Activated CD4-positive, alpha-beta memory T cell treated with anti-CD3 and anti-CD28 coated beads for 36 hours (primary cell): Measurements from ENCODE around the gene ACKR2. TPM values are rescaled to one million over a fixed set of nuclear protein-coding genes. Genes with fewer than 3 reads are reported as not detected.
A peak's percentile ranks its signal among the peaks of the same experiment; 100 is the strongest.

ENCODE experiments used
- CTCF ChIA-PET: fragments of 350-600 bp; sonication (Branson Sonifier 250); formaldehyde crosslinking; loops from one replicate; lab custom pipeline; 2021; ENCODE audit warnings: antibody characterized with exemption, inconsistent platforms; lab: Charles Lee
- POLR2A ChIA-PET: fragments of 350-600 bp; sonication (Branson Sonifier 250); formaldehyde crosslinking; loops from one replicate; lab custom pipeline; 2021; ENCODE audit warnings: antibody characterized with exemption; lab: Charles Lee
- DNase-seq: peaks from one replicate; pipeline ENCODE4 v3.0.0-alpha.2; 2020
- H3K27ac Mint-ChIP-seq: one replicate; pipeline ENCODE4 v1.8.0; 2021; ENCODE audit warnings: mixed read lengths
- H3K27me3 Mint-ChIP-seq: one replicate; pipeline ENCODE4 v1.8.0; 2021; ENCODE audit warnings: mixed read lengths
- H3K36me3 Mint-ChIP-seq: one replicate; pipeline ENCODE4 v1.8.0; 2021; ENCODE audit warnings: mixed read lengths
- H3K4me1 Mint-ChIP-seq: one replicate; pipeline ENCODE4 v1.8.0; 2021; ENCODE audit warnings: low read depth, mixed read lengths
- H3K4me3 Mint-ChIP-seq: one replicate; pipeline ENCODE4 v1.8.0; 2021; ENCODE audit warnings: mild to moderate bottlenecking, mixed read lengths
- H3K9me3 Mint-ChIP-seq: one replicate; pipeline ENCODE4 v1.8.0; 2021; ENCODE audit warnings: mixed read lengths
- intact Hi-C: fragments of 100-400 bp; cut with micrococcal nuclease; formaldehyde crosslinking; loops from one replicate; pipeline ENCODE4 v1.15.1; 2023
- total RNA-seq, 2 experiments: library from RNA; stranded (reverse); gene quantifications; one replicate each; pipeline ENCODE4 v1.2.3, GENCODE V29; 2021

Gene ACKR2
- total RNA-seq, 2 experiments from 2014 or later = 0.44 to 0.74 TPM

DNA sequence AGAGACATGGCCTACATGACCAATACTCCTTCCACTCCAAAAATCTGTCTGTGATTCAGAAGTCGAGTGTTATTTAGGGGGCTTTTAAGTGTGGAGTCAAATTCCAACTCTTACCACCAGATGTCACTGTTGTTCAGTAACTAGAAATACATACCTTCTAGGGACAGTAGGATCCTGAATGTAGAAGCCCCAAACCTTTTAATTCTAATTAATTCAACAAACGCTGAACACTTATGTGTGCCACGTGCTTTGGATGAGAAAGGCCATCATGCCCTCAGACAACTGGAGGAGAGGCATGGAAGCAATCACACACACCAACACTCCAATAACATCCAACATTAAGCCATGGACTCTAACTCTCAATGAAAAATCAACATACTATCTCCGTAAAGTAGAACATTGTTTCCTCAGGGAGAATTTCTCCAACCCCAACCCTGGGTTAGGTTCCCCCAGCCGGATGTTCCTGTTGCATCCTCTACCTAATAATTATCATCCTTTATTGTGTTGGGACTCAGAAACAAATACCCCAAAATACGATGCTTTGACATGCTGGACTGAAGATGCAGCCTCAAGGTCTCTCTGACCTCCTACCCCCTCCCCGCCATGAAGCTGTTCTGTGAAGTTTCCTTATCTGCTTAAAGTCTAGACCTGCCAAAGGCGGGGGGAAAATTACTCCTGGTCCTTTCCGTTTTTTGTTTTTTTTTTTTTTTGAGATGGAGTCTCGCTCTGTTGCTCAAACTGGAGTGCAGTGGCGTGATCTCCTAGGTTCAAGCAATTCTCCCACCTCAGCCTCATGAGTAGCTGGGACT lies 28.1 kb upstream of the ACKR2 start:
- H3K4me1 Mint-ChIP-seq = no peaks in the 10 kb centered on the region
- DNase-seq = no peak
- ChIA-PET CTCF (interaction anchor here (0.8 to 2.3 kb wide), 7 partner anchors 14 to 101 kb away, joined by 3 to 17 read pairs (median 5); no protein-coding TSS in a partner anchor), POLR2A (no interaction called here)
- H3K27me3 Mint-ChIP-seq = no peaks in the 10 kb centered on the region
- no peaks in the 10 kb centered on the region for H3K9me3 Mint-ChIP-seq
- H3K4me3 Mint-ChIP-seq = no peak overlapping the region
- no peak overlapping the region for H3K27ac Mint-ChIP-seq
- H3K36me3 Mint-ChIP-seq = peaks cover 7% of the 10 kb centered on the region
- intact Hi-C loops = loop anchor here (1.0 to 2.0 kb wide), 3 partner anchors 50 to 100 kb away; no protein-coding TSS in a partner anchor

DNA sequence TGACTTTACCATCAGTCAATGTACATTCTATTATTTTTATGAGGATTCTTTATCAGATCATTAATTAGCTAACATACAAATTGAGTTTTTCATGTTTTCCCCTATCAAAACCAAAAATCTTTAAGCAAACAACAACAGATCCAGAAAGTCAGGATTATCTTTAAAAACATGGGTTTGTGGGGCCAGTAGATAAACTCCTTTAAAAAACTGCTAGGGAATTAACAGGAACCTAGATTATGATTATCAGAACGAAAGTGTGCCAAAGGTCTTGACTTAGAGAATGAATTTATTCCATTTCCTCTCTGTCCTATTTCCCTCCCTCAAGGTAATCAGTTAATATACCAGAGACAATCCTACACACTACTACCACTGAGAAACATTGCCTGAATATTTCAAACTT lies 23.0 kb upstream of the ACKR2 start:
- CTCF ChIA-PET = interaction anchor here (1.6 kb wide), 1 partner anchor 45 kb away, joined by 6 read pairs; no protein-coding TSS in a partner anchor
- no peak for DNase-seq
- Mint-ChIP-seq H3K9me3 (no peaks in the 10 kb centered on the region), H3K4me1 (peaks cover 6% of the 10 kb centered on the region), H3K27ac (no peak overlapping the region), H3K4me3 (no peak overlapping the region), H3K27me3 (no peaks in the 10 kb centered on the region), H3K36me3 (peaks cover 9% of the 10 kb centered on the region)
- intact Hi-C loops = no loop called here
- POLR2A ChIA-PET = no interaction called here

DNA sequence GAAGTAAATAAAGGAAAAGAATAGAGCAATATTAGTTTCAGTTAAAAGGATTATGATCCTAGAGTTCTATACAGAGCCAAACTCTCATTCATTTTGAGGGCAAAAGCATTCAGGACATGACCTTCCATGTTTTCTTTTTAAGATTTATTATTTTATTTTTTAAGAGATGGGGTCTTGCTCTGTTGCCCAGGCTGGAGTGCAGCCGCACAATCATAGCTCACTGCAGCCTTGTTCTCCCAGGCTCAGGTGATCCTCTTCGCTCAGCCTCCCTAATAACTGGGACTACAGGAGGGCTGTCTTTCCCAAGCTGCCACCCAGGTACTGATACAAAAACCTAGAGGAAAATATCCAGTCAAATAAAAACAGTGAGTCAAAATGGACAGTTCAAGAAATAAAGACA lies 22.6 kb upstream of the ACKR2 start:
- Mint-ChIP-seq H3K36me3 (peaks cover 11% of the 10 kb centered on the region), H3K4me1 (peaks cover 6% of the 10 kb centered on the region), H3K27ac (no peak overlapping the region), H3K4me3 (no peak overlapping the region), H3K27me3 (no peaks in the 10 kb centered on the region), H3K9me3 (no peaks in the 10 kb centered on the region)
- DNase-seq = no peak
- intact Hi-C loops = no loop called here
- POLR2A ChIA-PET = no interaction called here
- CTCF ChIA-PET = interaction anchor here (1.2 to 1.6 kb wide), 2 partner anchors 17 to 45 kb away, joined by 5 to 6 read pairs; partner anchors contain the start of gene HIGD1A

DNA sequence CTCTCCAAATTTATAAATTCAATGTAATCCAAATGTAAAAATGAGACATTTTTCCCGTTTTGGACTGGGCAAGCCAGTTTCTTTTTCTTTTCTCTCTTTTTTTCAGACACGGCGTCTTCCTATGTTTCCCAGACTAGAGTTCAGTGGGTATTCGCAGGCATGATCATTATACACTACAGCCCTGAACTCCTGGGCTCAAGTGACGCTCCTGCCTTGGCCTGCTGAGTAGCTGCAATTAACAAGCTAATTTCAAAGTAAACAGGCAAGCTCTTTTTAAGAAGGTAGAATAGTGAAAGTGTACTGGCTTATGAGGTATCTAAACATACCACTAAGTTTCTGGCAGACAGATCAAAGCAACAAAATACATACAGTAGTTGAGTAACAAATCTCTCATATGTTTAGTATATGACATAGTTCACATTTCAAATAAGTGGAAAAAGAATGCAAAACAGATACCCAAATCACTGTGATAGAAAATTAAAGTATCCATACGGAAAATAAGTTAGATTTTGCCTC lies 18.5 kb upstream of the ACKR2 start:
- H3K27me3 Mint-ChIP-seq = no peaks in the 10 kb centered on the region
- ChIA-PET CTCF (interaction anchor here (1.3 kb wide), 1 partner anchor 26 kb away, joined by 4 read pairs; no protein-coding TSS in a partner anchor), POLR2A (interaction anchor here (0.6 kb wide), 1 partner anchor 331 kb away, joined by 5 read pairs; no protein-coding TSS in a partner anchor)
- intact Hi-C loops = no loop called here
- no peaks in the 10 kb centered on the region for H3K9me3 Mint-ChIP-seq
- DNase-seq = no peak
- H3K4me3 Mint-ChIP-seq = no peak overlapping the region
- no peak overlapping the region for H3K27ac Mint-ChIP-seq
- peaks cover 17% of the 10 kb centered on the region for H3K36me3 Mint-ChIP-seq
- H3K4me1 Mint-ChIP-seq = peaks cover 9% of the 10 kb centered on the region

DNA sequence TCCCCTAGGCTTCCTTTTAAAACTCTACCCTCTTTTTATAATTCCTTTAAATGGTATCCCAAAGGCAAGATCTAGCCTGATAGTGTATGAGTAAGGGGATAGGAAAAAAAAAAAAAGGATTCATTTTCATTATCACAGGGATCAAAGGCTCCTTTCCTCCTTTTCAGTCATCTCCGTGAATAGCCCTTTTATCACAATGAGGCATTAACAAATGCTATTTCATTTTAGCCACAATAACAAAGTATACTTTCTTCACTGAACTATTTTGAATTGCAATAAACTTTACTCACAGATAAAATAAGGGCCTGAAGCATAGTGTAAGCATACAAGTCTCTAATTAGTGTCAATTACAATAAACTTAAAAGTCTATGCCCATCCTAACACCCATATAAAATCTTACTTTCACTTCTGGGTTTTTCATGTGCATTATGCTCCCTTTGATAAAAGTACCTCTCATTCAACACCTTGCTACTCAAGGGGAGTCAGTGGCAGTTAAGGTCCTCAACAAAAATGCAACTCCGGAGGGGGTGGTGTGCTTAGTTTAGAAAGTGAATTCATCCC lies 13.5 kb upstream of the ACKR2 start:
- no peak overlapping the region for H3K27ac Mint-ChIP-seq
- H3K4me1 Mint-ChIP-seq = peaks cover 22% of the 10 kb centered on the region
- no peak overlapping the region for H3K4me3 Mint-ChIP-seq
- peaks cover 3% of the 10 kb centered on the region for H3K9me3 Mint-ChIP-seq
- H3K36me3 Mint-ChIP-seq = peaks cover 21% of the 10 kb centered on the region
- CTCF ChIA-PET = interaction anchor here (1.0 to 1.2 kb wide), 2 partner anchors 52 to 154 kb away, joined by 3 read pairs; no protein-coding TSS in a partner anchor
- intact Hi-C loops = no loop called here
- POLR2A ChIA-PET = interaction anchor here (0.6 kb wide), 1 partner anchor 10 kb away, joined by 3 read pairs; no protein-coding TSS in a partner anchor
- no peak for DNase-seq
- H3K27me3 Mint-ChIP-seq = no peaks in the 10 kb centered on the region

DNA sequence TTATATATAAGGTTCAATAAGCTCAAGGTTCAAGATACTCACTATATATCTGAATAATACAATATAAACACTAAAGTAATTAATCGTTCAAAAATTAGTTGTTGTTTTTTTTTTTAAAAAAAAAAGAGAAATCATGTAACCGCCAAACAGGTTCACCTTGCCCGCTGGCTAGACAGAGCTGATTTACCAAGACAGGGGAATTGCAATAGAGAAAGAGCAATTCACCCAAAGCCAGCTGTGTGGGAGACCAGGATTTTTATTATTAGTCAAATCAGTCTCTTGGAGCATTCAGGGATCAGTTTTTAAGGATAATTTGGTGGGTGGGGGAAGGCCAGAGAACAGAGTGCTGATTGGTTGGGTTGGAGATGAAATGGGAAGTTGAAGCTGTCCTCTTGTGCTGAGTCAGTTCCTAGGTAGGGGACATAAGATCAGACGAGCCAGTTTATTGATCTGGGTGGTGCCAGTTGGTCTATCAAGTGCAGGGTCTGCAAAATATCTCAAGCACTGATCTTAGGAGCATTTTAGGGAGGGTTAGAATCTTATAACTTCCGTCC lies 12.8 kb upstream of the ACKR2 start:
- DNase-seq = no peak
- peaks cover 3% of the 10 kb centered on the region for H3K9me3 Mint-ChIP-seq
- CTCF ChIA-PET = interaction anchor here (0.9 to 1.0 kb wide), 2 partner anchors 51 to 154 kb away, joined by 3 read pairs; no protein-coding TSS in a partner anchor
- peaks cover 21% of the 10 kb centered on the region for H3K36me3 Mint-ChIP-seq
- POLR2A ChIA-PET = interaction anchor here (0.6 kb wide), 1 partner anchor 9 kb away, joined by 3 read pairs; no protein-coding TSS in a partner anchor
- no peak overlapping the region for H3K4me3 Mint-ChIP-seq
- H3K27me3 Mint-ChIP-seq = no peaks in the 10 kb centered on the region
- intact Hi-C loops = no loop called here
- H3K27ac Mint-ChIP-seq = no peak overlapping the region
- peaks cover 25% of the 10 kb centered on the region for H3K4me1 Mint-ChIP-seq

DNA sequence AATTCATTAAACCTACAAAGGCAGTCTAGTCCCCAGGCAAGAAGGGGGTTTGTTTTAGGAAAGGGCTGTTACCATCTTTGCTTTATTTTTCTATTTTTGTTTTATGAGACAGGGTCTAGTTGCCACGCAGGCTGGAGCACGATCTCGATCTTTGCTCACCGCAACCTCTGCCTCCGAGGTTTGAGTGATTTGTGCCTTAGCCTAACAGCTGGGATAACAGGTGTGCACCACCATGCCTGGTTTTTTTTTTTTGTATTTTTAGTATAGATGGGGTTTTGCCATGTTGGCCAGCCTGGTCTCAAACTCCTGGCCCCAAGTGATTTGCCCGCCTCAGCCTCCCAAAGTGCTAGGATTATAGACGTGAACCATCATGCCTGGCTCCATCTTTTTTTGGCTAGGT lies 9.9 kb upstream of the ACKR2 start:
- H3K27ac Mint-ChIP-seq = no peak overlapping the region
- POLR2A ChIA-PET = no interaction called here

DNA sequence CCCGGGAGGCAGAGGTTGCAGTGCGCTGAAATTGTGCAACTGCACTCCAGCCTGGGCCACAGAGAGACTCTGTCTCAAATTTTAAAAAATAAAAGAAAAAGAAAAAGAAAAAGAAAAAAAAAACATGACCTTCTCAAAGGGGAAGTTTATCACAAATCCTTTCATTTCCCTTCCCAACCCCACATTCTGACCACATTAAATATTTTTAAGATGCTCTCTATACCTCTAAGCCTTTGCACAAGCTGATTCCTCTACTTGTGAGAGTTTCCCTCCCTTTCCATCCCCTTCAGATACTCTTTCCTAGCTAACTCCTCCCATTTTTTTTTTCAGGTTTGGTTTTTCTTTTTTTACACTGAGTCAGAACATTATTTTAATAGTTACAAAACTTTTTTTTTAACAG lies 9.0 kb upstream of the ACKR2 start:
- ChIA-PET POLR2A (no interaction called here), CTCF (no interaction called here)
- peaks cover 40% of the 10 kb centered on the region for H3K4me1 Mint-ChIP-seq
- intact Hi-C loops = no loop called here
- H3K36me3 Mint-ChIP-seq = peaks cover 14% of the 10 kb centered on the region
- H3K9me3 Mint-ChIP-seq = peaks cover 3% of the 10 kb centered on the region
- no peaks in the 10 kb centered on the region for H3K27me3 Mint-ChIP-seq
- no peak for DNase-seq
- no peak overlapping the region for H3K4me3 Mint-ChIP-seq
- no peak overlapping the region for H3K27ac Mint-ChIP-seq

More for the DNA sequence above, 9.9 kb upstream of the ACKR2 start:
- no peak overlapping the region for H3K4me3 Mint-ChIP-seq
- no peak for DNase-seq
- no peaks in the 10 kb centered on the region for H3K27me3 Mint-ChIP-seq
- peaks cover 3% of the 10 kb centered on the region for H3K9me3 Mint-ChIP-seq
- peaks cover 37% of the 10 kb centered on the region for H3K4me1 Mint-ChIP-seq
- H3K36me3 Mint-ChIP-seq = peaks cover 14% of the 10 kb centered on the region
- CTCF ChIA-PET = no interaction called here
- intact Hi-C loops = no loop called here

DNA sequence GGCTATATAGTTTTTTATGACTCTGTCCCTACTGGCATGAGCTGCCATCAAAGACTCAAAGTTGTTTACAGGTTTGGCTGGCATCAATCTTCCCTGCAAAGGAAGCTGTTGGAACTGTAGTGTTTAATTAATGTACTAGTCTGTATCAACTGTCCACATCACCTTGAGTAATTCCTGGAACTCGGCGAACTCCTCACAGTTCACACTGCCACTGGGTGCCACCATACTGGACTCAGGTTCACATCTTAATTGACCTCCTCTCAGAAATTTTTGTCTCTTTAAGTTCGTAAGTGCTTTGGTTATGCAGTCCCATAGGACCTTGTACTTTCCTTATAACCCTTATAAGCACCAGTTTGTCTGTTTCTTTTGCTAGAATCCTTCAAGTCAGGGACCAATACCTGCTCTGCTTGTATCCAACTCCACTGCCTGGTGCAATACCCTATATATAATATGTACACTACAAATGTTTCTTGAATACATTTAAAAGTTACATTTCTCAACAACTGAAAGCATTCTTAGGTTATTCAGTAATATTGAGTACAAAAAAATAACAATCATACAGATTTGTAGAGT lies 8.1 kb upstream of the ACKR2 start:
- CTCF ChIA-PET = no interaction called here
- no peak overlapping the region for H3K4me3 Mint-ChIP-seq
- peaks cover 3% of the 10 kb centered on the region for H3K9me3 Mint-ChIP-seq
- peaks cover 2% of the 10 kb centered on the region for H3K27me3 Mint-ChIP-seq
- intact Hi-C loops = no loop called here
- peaks cover 14% of the 10 kb centered on the region for H3K36me3 Mint-ChIP-seq
- H3K4me1 Mint-ChIP-seq = peaks cover 36% of the 10 kb centered on the region
- POLR2A ChIA-PET = no interaction called here
- H3K27ac Mint-ChIP-seq = no peak overlapping the region
- DNase-seq = no peak

DNA sequence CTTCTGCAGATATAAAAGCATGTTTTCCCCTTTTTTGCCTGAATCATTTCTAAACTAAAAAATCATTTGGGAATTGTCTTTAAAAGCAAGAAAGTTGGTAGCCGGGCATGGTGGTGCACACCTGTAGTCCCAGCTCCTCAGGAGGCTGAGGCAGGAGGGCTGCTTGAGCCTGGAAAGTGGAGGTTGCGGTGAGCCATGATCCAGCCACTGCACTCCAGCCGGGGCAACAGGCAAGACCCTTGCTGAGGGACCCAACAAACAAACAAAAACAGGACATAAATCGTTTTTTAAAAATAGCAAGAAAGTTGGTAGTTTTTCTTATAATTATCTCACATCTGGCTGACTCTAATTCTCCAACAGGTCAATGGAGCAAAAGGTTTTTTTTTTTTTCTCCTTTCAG lies 7.5 kb upstream of the ACKR2 start:
- no peak overlapping the region for H3K4me3 Mint-ChIP-seq
- intact Hi-C loops = no loop called here
- H3K36me3 Mint-ChIP-seq = peaks cover 11% of the 10 kb centered on the region
- H3K27ac Mint-ChIP-seq = no peak overlapping the region
- ChIA-PET POLR2A (no interaction called here), CTCF (no interaction called here)
- H3K4me1 Mint-ChIP-seq = peaks cover 33% of the 10 kb centered on the region
- no peaks in the 10 kb centered on the region for H3K9me3 Mint-ChIP-seq
- DNase-seq = no peak
- H3K27me3 Mint-ChIP-seq = peaks cover 4% of the 10 kb centered on the region

DNA sequence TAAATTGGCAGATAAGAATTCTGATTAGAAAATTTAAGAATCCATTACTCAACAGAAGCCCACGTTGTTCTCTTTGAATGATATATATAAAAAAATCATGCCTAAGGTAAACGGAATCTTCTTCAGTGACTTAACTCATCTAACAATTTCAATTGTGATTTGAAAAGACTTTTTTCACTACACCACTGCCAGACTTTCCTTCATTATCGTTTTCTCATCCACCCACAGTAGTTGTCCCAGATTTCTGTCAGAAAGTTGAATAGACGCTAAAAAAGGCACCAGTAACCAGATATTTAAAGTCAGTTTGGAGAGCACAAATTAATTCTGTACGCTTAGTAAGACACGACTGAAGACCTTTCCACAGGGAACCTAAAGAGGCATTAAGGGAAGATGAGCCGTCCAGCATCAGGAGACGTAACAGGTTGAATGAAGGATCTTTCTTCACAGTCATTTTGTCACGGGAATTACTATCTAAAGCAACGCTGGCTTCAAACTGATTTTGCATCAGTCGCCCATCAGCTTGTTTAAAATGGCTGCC lies 6.3 kb upstream of the ACKR2 start:
- peaks cover 11% of the 10 kb centered on the region for H3K36me3 Mint-ChIP-seq
- POLR2A ChIA-PET = no interaction called here
- no peak overlapping the region for H3K27ac Mint-ChIP-seq
- CTCF ChIA-PET = interaction anchor here (0.6 to 1.6 kb wide), 3 partner anchors 16 to 36 kb away, joined by 3 to 5 read pairs (median 4); no protein-coding TSS in a partner anchor
- intact Hi-C loops = no loop called here
- peaks cover 7% of the 10 kb centered on the region for H3K27me3 Mint-ChIP-seq
- peaks cover 33% of the 10 kb centered on the region for H3K4me1 Mint-ChIP-seq
- peak overlapping the region; percentile 95 for H3K4me3 Mint-ChIP-seq
- H3K9me3 Mint-ChIP-seq = no peaks in the 10 kb centered on the region
- DNase-seq = no peak
